Measurements from ENCODE around the gene CPXM2.

CPXM2 gene

GRCh38 chr10:123746061-123746460, 145.5 kb downstream of the CPXM2 start:
- TF ChIP-seq YY1 (IDR thresholded peaks at IDR 0.05; ENCODE audit: low read depth), result no peak
- no peak for TF ChIP-seq FOXM1 (IDR thresholded peaks at IDR 0.05; ENCODE audit: borderline replicate concordance, low read depth)
- TF ChIP-seq NFIC (IDR thresholded peaks at IDR 0.05), result no peak
- TF ChIP-seq EGR1 (IDR thresholded peaks at IDR 0.05), result no peak
- no peak for TF ChIP-seq EP300 (IDR thresholded peaks at IDR 0.05; ENCODE audit: borderline replicate concordance)
- no peak for TF ChIP-seq TEAD4 (IDR thresholded peaks at IDR 0.05)
- no peak for TF ChIP-seq CREB1 (IDR thresholded peaks at IDR 0.05; ENCODE audit: low read depth)
- TF ChIP-seq CEBPB (IDR thresholded peaks at IDR 0.05), result no peak
- no peak for TF ChIP-seq REST (IDR thresholded peaks at IDR 0.05; ENCODE audit: low read depth)
- no peak for TF ChIP-seq ZBTB7A (IDR thresholded peaks at IDR 0.05; ENCODE audit: low read depth)
- TF ChIP-seq MAX (IDR thresholded peaks at IDR 0.05), result no peak
- TF ChIP-seq, protein P1, sequence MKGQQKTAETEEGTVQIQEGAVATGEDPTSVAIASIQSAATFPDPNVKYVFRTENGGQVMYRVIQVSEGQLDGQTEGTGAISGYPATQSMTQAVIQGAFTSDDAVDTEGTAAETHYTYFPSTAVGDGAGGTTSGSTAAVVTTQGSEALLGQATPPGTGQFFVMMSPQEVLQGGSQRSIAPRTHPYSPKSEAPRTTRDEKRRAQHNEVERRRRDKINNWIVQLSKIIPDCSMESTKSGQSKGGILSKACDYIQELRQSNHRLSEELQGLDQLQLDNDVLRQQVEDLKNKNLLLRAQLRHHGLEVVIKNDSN (IDR thresholded peaks at IDR 0.05), result no peak
- TF ChIP-seq TAF1 (IDR thresholded peaks at IDR 0.05; ENCODE audit: low read depth), result no peak
- no peak for TF ChIP-seq TCF12 (IDR thresholded peaks at IDR 0.05; ENCODE audit: low read depth)
- TF ChIP-seq RAD21 (IDR thresholded peaks at IDR 0.05; ENCODE audit: low read depth), result no peak

- TF ChIP-seq EGR1 (IDR thresholded peaks at IDR 0.05) (no peak), TEAD4 (IDR thresholded peaks at IDR 0.05) (no peak), FOXM1 (IDR thresholded peaks at IDR 0.05; ENCODE audit: borderline replicate concordance, low read depth) (no peak), RAD21 (IDR thresholded peaks at IDR 0.05; ENCODE audit: low read depth) (no peak), CEBPB (IDR thresholded peaks at IDR 0.05) (no peak), TCF12 (IDR thresholded peaks at IDR 0.05; ENCODE audit: low read depth) (no peak), EP300 (IDR thresholded peaks at IDR 0.05; ENCODE audit: borderline replicate concordance) (no peak), TAF1 (IDR thresholded peaks at IDR 0.05; ENCODE audit: low read depth) (no peak), ZBTB7A (IDR thresholded peaks at IDR 0.05; ENCODE audit: low read depth) (no peak), NFIC (IDR thresholded peaks at IDR 0.05) (no peak), REST (IDR thresholded peaks at IDR 0.05; ENCODE audit: low read depth) (no peak), YY1 (IDR thresholded peaks at IDR 0.05; ENCODE audit: low read depth) (no peak), MAX (IDR thresholded peaks at IDR 0.05) (no peak), CREB1 (IDR thresholded peaks at IDR 0.05; ENCODE audit: low read depth) (no peak)
- TF ChIP-seq, protein P1 (IDR thresholded peaks at IDR 0.05), result no peak
Measured at GRCh38 chr10:123744224-123744536, 147.4 kb downstream of the CPXM2 start.

DNA sequence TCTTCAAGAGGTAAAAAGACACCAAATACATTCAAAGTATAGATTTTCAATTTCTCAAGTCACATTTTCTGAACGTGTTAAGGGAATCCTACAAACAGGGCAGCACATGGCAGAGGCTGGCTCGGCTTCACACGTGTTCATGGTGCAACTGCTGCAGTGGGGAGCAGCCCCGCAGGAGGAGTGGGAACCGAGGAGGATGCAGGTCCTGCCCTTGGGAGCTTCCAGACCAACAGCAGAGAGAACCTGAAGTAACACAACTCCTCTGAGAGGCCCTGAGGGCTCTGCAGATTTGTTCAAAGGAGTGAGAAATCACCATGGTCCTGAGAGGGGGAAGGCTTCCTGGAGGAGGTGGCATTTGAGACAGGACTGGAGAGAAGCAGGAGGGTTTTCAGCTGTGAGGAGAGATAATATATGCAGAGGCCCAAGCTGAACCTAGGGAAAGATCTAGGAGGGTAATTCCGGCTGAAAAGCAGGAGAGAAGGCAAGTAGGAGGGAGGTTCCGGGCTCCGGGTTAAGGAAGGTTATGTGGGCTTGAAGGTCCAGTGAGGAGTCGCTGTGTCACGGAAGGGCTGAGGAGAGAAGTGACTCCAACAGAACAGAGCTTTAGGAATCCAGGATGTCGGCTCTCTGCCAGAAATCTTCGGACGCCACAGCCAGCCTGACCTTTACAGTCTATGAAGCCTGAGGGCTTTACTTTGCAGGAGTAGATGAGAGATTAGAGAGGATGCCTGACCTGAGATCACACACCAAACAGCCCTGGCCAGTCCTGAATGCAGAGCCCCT, 148.0 kb downstream of the CPXM2 start:
- no peak for TF ChIP-seq TAF1 (IDR thresholded peaks at IDR 0.05; ENCODE audit: low read depth)
- TF ChIP-seq TEAD4 (IDR thresholded peaks at IDR 0.05), result no peak
- no peak for TF ChIP-seq MAX (IDR thresholded peaks at IDR 0.05)
- TF ChIP-seq FOXM1 (IDR thresholded peaks at IDR 0.05; ENCODE audit: borderline replicate concordance, low read depth), result no peak
- TF ChIP-seq EGR1 (IDR thresholded peaks at IDR 0.05), result no peak
- TF ChIP-seq TCF12 (IDR thresholded peaks at IDR 0.05; ENCODE audit: low read depth), result no peak
- no peak for TF ChIP-seq RAD21 (IDR thresholded peaks at IDR 0.05; ENCODE audit: low read depth)
- TF ChIP-seq CREB1 (IDR thresholded peaks at IDR 0.05; ENCODE audit: low read depth), result no peak
- no peak for TF ChIP-seq NFIC (IDR thresholded peaks at IDR 0.05)
- no peak for TF ChIP-seq ZBTB7A (IDR thresholded peaks at IDR 0.05; ENCODE audit: low read depth)
- no peak for TF ChIP-seq REST (IDR thresholded peaks at IDR 0.05; ENCODE audit: low read depth)
- no peak for TF ChIP-seq EP300 (IDR thresholded peaks at IDR 0.05; ENCODE audit: borderline replicate concordance)

All from Ishikawa (cell line).